HL-60 (cell line): Measurements from ENCODE around the gene PHF21B.

ENCODE experiments used
- DNase-seq, 2 experiments: peaks; one replicate each; pipeline ENCODE4 v3.0.0-alpha.2; 2010 to 2020; ENCODE audit warnings: low read depth in 1 of 2, low spot score in 1 of 2
- H3K27ac ChIP-seq: fragments of 250-450 bp; sonication (Bioruptor Pico); replicated peaks from 2 replicates; pipeline ENCODE4 v1.5.1; 2020; ENCODE audit warnings: mild to moderate bottlenecking, moderate library complexity
- H3K27me3 ChIP-seq: fragments of 250-450 bp; sonication (Bioruptor Pico); 2 replicates; pipeline ENCODE4 v1.5.1; 2021; ENCODE audit warnings: mild to moderate bottlenecking, moderate library complexity; ENCODE audit not compliant: insufficient read depth, poor library complexity, severe bottlenecking
- H3K4me3 ChIP-seq: replicated peaks from 2 replicates; pipeline ENCODE4 v1.5.1; 2011; ENCODE audit warnings: mild to moderate bottlenecking, control low read depth, low read length; ENCODE audit not compliant: insufficient read depth
- CTCF ChIP-seq: IDR thresholded peaks from one replicate; pipeline ENCODE4 v1.5.1; 2011; ENCODE audit warnings: low read length, control low read depth, inconsistent platforms; ENCODE audit not compliant: insufficient read depth
- GABPA ChIP-seq: IDR thresholded peaks from 2 replicates; pipeline ENCODE4 v1.6.1; 2012; ENCODE audit warnings: low read depth
- POLR2AphosphoS5 ChIP-seq: IDR thresholded peaks from 2 replicates; pipeline ENCODE4 v1.6.1; 2012; ENCODE audit warnings: low read depth
- REST ChIP-seq: IDR thresholded peaks from 2 replicates; pipeline ENCODE4 v1.6.1; 2012; ENCODE audit warnings: low read depth; ENCODE audit not compliant: insufficient replicate concordance
- SPI1 ChIP-seq: IDR thresholded peaks from 2 replicates; pipeline ENCODE4 v1.6.1; 2012; ENCODE audit warnings: low read depth, mild to moderate bottlenecking, borderline replicate concordance

The PHF21B gene

GRCh38 chr22:44845796-44846720 lies 163.7 kb downstream of the PHF21B start:
- H3K27me3 ChIP-seq, result no peaks in the 10 kb centered on the region
- TF ChIP-seq POLR2AphosphoS5 (no peak), SPI1 (no peak), GABPA (no peak), CTCF (no peak), REST (no peak)
- no peak for DNase-seq
- H3K4me3 ChIP-seq, result no peak overlapping the region
- no peak overlapping the region for H3K27ac ChIP-seq

- Histone ChIP-seq H3K27ac (no peak overlapping the region), H3K4me3 (no peak overlapping the region), H3K27me3 (no peaks in the 10 kb centered on the region)
- no peak for DNase-seq
- no peak for TF ChIP-seq CTCF
- TF ChIP-seq REST, result no peak
- TF ChIP-seq POLR2AphosphoS5, result no peak
- TF ChIP-seq SPI1, result no peak
- TF ChIP-seq GABPA, result no peak
Observed at GRCh38 chr22:44845191-44845590, 164.6 kb downstream of the PHF21B start.

DNA sequence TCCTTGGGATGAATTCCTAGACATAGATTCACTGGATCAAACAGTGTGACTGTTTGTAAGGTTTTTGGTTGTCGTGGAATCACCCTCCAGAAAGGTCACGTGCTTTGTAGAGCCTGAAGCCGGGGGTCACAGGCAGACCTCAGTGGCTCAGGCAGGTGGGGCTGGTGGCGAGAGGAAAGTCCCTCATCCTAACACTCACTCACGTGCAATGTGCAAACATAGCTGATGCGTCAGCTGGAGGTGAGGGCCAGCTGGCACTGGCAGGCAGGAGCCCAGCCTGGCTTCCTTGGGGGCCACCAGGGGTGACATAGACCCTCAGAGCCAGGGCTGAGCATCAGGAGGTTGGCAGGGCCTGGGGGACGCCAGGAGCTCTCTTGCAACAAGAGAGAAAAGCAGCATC lies 167.4 kb downstream of the PHF21B start:
- Histone ChIP-seq H3K27me3 (no peaks in the 10 kb centered on the region), H3K4me3 (no peak overlapping the region), H3K27ac (no peak overlapping the region)
- TF ChIP-seq GABPA (no peak), SPI1 (no peak), POLR2AphosphoS5 (no peak)
- no peak for DNase-seq

- Histone ChIP-seq H3K4me3 (no peak overlapping the region), H3K27ac (no peak overlapping the region), H3K27me3 (no peaks in the 10 kb centered on the region)
- no peak for DNase-seq
- TF ChIP-seq CTCF (no peak), POLR2AphosphoS5 (no peak), GABPA (no peak), SPI1 (no peak), REST (no peak)
Observed at GRCh38 chr22:44840611-44841322, 169.0 kb downstream of the PHF21B start.
